ENCODE results near the gene TSPAN17. TPM values are rescaled to one million over a fixed set of nuclear protein-coding genes. Genes with fewer than 3 reads are reported as not detected.

The TSPAN17 gene
- total and polyA plus RNA-seq, 10 of the 15 experiments (the other 5 are each of a cell fraction or from before 2014, with no cell fraction given): 0.24 to 17.1 (median 10.4) TPM

- Histone ChIP-seq H3K4me3 (no peak overlapping the region), H2AFZ (ENCODE audit: control insufficient read depth, low read depth, low read length) (no peak overlapping the region), H3K27ac (ENCODE audit: control insufficient read depth, insufficient read depth) (no peak overlapping the region), H3K4me1 (ENCODE audit: control insufficient read depth, insufficient read depth, low read length) (no peaks in the 10 kb centered on the region), H3K9me3 (replicated peaks; ENCODE audit: control insufficient read depth, insufficient read depth, low read length) (no peaks in the 10 kb centered on the region; the same call in 2 of the 3 replicates), H3K36me3 (ENCODE audit: control insufficient read depth in 2 of 2, insufficient read depth in 2 of 2, low read length in 1 of 2) (no peaks in the 10 kb centered on the region), H3K79me2 (ENCODE audit: control insufficient read depth, insufficient read depth, low read length) (no peaks in the 10 kb centered on the region), H3K4me2 (ENCODE audit: control insufficient read depth, insufficient read depth) (no peak overlapping the region), H3K9ac (ENCODE audit: control insufficient read depth, insufficient read depth, low read length) (no peak overlapping the region), H4K20me1 (ENCODE audit: control insufficient read depth, insufficient read depth) (no peaks in the 10 kb centered on the region), H3K27me3 (replicated peaks in 1 of 2; ENCODE audit: control insufficient read depth in 2 of 2, insufficient read depth in 2 of 2, low read length in 1 of 2) (no peaks in the 10 kb centered on the region; a peak in 2 of 4 replicates)
- intact Hi-C loops (cut with micrococcal nuclease; ENCODE audit: unreplicated experiment) (no loop called here), in situ Hi-C loops (cut with MboI) (no loop called here)
- ChIA-PET POLR2A (no interaction called here), RAD21 (ENCODE audit: unreplicated experiment) (interaction anchor here (1.4 kb wide), 1 partner anchor 43 kb away, joined by 3 read pairs; no protein-coding TSS in a partner anchor), SMC1A (ENCODE audit: uncharacterized antibody, unreplicated experiment) (interaction anchor here (1.0 kb wide), 1 partner anchor 42 kb away, joined by 3 read pairs; no protein-coding TSS in a partner anchor), CTCF (no interaction called here)
- TF ChIP-seq TCF7 (IDR thresholded peaks at IDR 0.05; ENCODE audit: borderline replicate concordance) (no peak), SREBF1 (IDR thresholded peaks at IDR 0.05; ENCODE audit: low read length) (no peak), IKZF1 (conservative IDR thresholded peaks at IDR 0.05) (no peak), USF2 (IDR thresholded peaks at IDR 0.05; ENCODE audit: borderline replicate concordance, low read depth, low read length) (no peak), YBX1 (IDR thresholded peaks at IDR 0.05) (no peak), SMAD1 (IDR thresholded peaks at IDR 0.05; ENCODE audit: low read depth, partially characterized antibody) (no peak), POU2F2 (IDR thresholded peaks at IDR 0.05; ENCODE audit: borderline replicate concordance, low read depth, low read length) (no peak)
- TF ChIP-seq, protein P1, sequence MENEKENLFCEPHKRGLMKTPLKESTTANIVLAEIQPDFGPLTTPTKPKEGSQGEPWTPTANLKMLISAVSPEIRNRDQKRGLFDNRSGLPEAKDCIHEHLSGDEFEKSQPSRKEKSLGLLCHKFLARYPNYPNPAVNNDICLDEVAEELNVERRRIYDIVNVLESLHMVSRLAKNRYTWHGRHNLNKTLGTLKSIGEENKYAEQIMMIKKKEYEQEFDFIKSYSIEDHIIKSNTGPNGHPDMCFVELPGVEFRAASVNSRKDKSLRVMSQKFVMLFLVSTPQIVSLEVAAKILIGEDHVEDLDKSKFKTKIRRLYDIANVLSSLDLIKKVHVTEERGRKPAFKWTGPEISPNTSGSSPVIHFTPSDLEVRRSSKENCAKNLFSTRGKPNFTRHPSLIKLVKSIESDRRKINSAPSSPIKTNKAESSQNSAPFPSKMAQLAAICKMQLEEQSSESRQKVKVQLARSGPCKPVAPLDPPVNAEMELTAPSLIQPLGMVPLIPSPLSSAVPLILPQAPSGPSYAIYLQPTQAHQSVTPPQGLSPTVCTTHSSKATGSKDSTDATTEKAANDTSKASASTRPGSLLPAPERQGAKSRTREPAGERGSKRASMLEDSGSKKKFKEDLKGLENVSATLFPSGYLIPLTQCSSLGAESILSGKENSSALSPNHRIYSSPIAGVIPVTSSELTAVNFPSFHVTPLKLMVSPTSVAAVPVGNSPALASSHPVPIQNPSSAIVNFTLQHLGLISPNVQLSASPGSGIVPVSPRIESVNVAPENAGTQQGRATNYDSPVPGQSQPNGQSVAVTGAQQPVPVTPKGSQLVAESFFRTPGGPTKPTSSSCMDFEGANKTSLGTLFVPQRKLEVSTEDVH (IDR thresholded peaks at IDR 0.05; ENCODE audit: low read depth, partially characterized antibody): no peak
- TF ChIP-seq, protein P2, sequence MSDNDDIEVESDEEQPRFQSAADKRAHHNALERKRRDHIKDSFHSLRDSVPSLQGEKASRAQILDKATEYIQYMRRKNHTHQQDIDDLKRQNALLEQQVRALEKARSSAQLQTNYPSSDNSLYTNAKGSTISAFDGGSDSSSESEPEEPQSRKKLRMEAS (IDR thresholded peaks at IDR 0.05; ENCODE audit: low read depth, low read length): no peak
- no peak for FAIRE-seq
- no TSS peak for BruUV-seq (replicated peaks)
- no peak for ATAC-seq
- WGBS (ENCODE audit: insufficient coverage, insufficient replicate concordance, low lambda C conversion rate, missing lambda C conversion rate): 49% methylated on average over 27 of the region's 27 CpGs
- DNase-seq (ENCODE audit: low read depth, low spot score): no peak
Measured at GRCh38 chr5:176702671-176703641, 55.7 kb downstream of the TSPAN17 start.
